Measurements from ENCODE around the gene NOG.

DNA sequence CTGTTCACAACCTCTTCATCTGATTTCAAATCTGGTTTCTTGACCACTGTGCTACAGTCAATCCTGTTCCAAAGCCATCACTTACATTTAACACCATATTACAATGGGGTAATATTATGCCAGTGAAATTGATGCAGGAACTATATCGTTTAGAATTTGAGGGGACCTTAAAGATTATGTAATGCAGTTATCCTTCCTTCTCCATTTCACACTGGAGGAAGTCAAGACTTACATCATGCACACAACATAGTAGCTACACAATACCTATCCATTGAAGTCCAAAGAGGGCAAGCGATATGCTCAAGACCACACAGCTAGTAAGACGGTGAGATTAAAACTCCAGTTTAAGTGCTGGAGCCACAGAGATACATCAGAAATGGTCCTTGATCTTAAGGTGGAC is 16.8 kb downstream of the NOG start:
- TF ChIP-seq EZH2 (IDR thresholded peaks at IDR 0.05) (no peak), POLR2A (IDR thresholded peaks at IDR 0.05; ENCODE audit: borderline replicate concordance, extremely low read depth, insufficient read depth, insufficient read length) (no peak), RAD21 (IDR thresholded peaks at IDR 0.05; ENCODE audit: low read depth) (no peak)
- TF ChIP-seq, protein P1, sequence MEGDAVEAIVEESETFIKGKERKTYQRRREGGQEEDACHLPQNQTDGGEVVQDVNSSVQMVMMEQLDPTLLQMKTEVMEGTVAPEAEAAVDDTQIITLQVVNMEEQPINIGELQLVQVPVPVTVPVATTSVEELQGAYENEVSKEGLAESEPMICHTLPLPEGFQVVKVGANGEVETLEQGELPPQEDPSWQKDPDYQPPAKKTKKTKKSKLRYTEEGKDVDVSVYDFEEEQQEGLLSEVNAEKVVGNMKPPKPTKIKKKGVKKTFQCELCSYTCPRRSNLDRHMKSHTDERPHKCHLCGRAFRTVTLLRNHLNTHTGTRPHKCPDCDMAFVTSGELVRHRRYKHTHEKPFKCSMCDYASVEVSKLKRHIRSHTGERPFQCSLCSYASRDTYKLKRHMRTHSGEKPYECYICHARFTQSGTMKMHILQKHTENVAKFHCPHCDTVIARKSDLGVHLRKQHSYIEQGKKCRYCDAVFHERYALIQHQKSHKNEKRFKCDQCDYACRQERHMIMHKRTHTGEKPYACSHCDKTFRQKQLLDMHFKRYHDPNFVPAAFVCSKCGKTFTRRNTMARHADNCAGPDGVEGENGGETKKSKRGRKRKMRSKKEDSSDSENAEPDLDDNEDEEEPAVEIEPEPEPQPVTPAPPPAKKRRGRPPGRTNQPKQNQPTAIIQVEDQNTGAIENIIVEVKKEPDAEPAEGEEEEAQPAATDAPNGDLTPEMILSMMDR (IDR thresholded peaks at IDR 0.05 in 2 of 3, conservative IDR thresholded peaks at IDR 0.05 in 1 of 3; ENCODE audit: borderline replicate concordance in 1 of 3, insufficient read depth in 1 of 3, low read depth in 2 of 3, low read length in 2 of 3): no peak
- TF ChIP-seq, protein P2, sequence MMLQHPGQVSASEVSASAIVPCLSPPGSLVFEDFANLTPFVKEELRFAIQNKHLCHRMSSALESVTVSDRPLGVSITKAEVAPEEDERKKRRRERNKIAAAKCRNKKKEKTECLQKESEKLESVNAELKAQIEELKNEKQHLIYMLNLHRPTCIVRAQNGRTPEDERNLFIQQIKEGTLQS (IDR thresholded peaks at IDR 0.05): no peak
